Heart right ventricle (tissue), 16 donors: Measurements from ENCODE around the gene RGS6. TPM values are rescaled to one million over a fixed set of nuclear protein-coding genes. Genes with fewer than 3 reads are reported as not detected.

Experiments used
- ATAC-seq, 8 donors: fragments of 200-7000 bp; cut with Tn5 transposase; one replicate each; pipeline ENCODE4 v1.9.1; 2020; ENCODE audit warnings: mild to moderate bottlenecking in 8 of 8, moderate library complexity in 8 of 8, moderate number of reproducible peaks in 1 of 8
- DNase-seq, 2 donors: peaks; one replicate each; pipeline ENCODE4 v3.0.0-alpha.2; 2020
- H3K27ac ChIP-seq, 10 donors: fragments of 200-600 bp; sonication (generic) in 2 of 10; one replicate each; pipeline versions ENCODE4 v1.5.0 to v1.8.0; 2020 to 2022; ENCODE audit warnings: mild to moderate bottlenecking in 3 of 10
- H3K27me3 ChIP-seq, 7 donors: fragments of 200-600 bp; one replicate each; pipeline ENCODE4 v1.8.0; 2021 to 2022; ENCODE audit warnings: mild to moderate bottlenecking in 2 of 7
- H3K36me3 ChIP-seq, 9 donors: fragments of 200-600 bp; sonication (generic) in 1 of 9; one replicate each; pipeline versions ENCODE4 v1.5.0 to v1.8.0; 2020 to 2022; ENCODE audit warnings: mild to moderate bottlenecking in 2 of 9
- H3K4me1 ChIP-seq, 9 donors: fragments of 200-600 bp; sonication (generic) in 1 of 9; one replicate each; pipeline versions ENCODE4 v1.5.0 to v1.8.0; 2020 to 2022; ENCODE audit warnings: mild to moderate bottlenecking in 4 of 9
- H3K4me3 ChIP-seq, 10 donors: fragments of 200-600 bp; sonication (generic) in 2 of 10; one replicate each; pipeline versions ENCODE4 v1.5.0 to v1.8.0; 2020 to 2022; ENCODE audit warnings: mild to moderate bottlenecking in 7 of 10, moderate library complexity in 2 of 10
- H3K9me3 ChIP-seq, 11 donors: fragments of 200-600 bp in 10 of 11; sonication (generic) in 2 of 11; one replicate each; pipeline versions ENCODE4 v1.5.0 to v1.8.0; 2013 to 2022; ENCODE audit warnings: mild to moderate bottlenecking in 2 of 11, control low read depth in 1 of 11, moderate library complexity in 1 of 11
- WGBS, 2 donors: extraction: QIAGEN DNeasy Blood & Tissue Kit; methylation state at CpG; one replicate each; pipeline ENCODE4 v1.1.7; 2013; ENCODE audit warnings: inconsistent platforms in 1 of 2; 5-methylcytosine and 5-hydroxymethylcytosine counted together
- intact Hi-C, 10 donors: fragments of 100-400 bp; cut with DNase I; formaldehyde crosslinking; loops; one replicate each; pipeline versions ENCODE4 v1.11.1 to v1.14.2; 2022
- polyA plus RNA-seq, 2 donors: library from polyadenylated mRNA; stranded (reverse); fragments of 200-250 nt; gene quantifications; one replicate each; pipeline ENCODE4 v1.2.3, GENCODE V29; 2013
- total RNA-seq, 10 donors: library from RNA; stranded (reverse); fragmentation: NEBNext Ultra II Directional in 3 of 10; extraction: Animal tissue kit (Norgen Biotek cat#: 25700) in 3 of 10; gene quantifications; one replicate each; pipeline versions ENCODE4 v1.2.1 to v1.2.4, GENCODE V29; 2021 to 2023
- TF ChIP-seq, protein P1 (sequence below), 9 donors: fragments of 200-600 bp; sonication (generic) in 2 of 9; IDR thresholded peaks; one replicate each; pipeline versions ENCODE4 v1.5.0 to v1.8.0; 2021 to 2022; ENCODE audit warnings: antibody characterized with exemption in 9 of 9, mild to moderate bottlenecking in 5 of 9, moderate library complexity in 1 of 9
- donor health status: Arrhythmogenic right ventricular cardiomyopathy.
- donor health status: ischemic (EF 13 %, LVEDD 7.1; RV severe dilation, severe dysfunction).
- donor health status: healthy with polysubstance abuse.
- donor health status: DM: no; HTN: yes; CAD: no.
- donor health status: DM: no; HTN: no; CAD: no.
- donor health status: ischemic (EF 25% LVEDD 6.9; RV normal size, moderate dysfunction).
- donor health status: ischemic (EF 25% LVEDD 5.7; RV mildly dilated, moderate dysfunction).
- donor health status: healthy.
- donor health status: DM: yes; HTN: yes; CAD: no.
- donor health status: Ischemic cardiomyopathy.
- donor health status: ischemic (EF 35%, LVEDD 5.7; RV mildly dilated, moderate dysfunction).
- donor health status: nonischemic (EF 11% LVEDD 7.7; RV severe dilation, severe dysfunction).
- donor health status: DM: yes; HTN: yes; CAD: no.
- donor health status: PGD.
- donor health status: ischemic (EF 29% LVEDD 5.4; RV normal size, mild dysfunction).
- donor health status: nonischemic (EF 23%, LVEDD 6.1; RV moderate dilation, normal function).

RGS6 gene
- total and polyA plus RNA-seq, 12 donors, result 1.2 to 31.9 (median 19.0) TPM

DNA sequence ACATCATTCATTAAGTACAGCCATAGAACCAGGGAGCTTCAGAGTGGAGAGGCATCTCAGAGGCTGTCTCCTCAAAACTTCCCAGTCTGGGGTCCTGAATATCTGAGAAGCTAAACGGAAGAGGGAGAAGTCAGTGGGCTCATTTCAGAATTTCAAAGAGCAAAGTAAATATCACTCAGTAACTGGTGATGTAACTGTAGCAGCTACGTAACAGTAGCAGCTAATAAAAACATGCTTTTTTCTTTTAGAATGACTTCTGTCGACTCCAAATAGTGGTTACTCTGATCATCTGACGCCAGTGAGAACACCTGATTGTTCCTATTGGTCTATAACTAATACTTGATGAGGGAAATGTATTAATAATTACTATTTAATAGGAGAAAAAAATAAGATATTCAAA lies 578.3 kb downstream of the RGS6 start:
- intact Hi-C loops, result loop anchor here in 3 of 10 donors (5.0 to 10.0 kb wide), 3 partner anchors 224 to 437 kb away; no protein-coding TSS in a partner anchor
- H3K27me3 ChIP-seq, result no peaks in the 10 kb centered on the region
- ATAC-seq (no peak), DNase-seq (no peak)
- TF ChIP-seq, protein P1, sequence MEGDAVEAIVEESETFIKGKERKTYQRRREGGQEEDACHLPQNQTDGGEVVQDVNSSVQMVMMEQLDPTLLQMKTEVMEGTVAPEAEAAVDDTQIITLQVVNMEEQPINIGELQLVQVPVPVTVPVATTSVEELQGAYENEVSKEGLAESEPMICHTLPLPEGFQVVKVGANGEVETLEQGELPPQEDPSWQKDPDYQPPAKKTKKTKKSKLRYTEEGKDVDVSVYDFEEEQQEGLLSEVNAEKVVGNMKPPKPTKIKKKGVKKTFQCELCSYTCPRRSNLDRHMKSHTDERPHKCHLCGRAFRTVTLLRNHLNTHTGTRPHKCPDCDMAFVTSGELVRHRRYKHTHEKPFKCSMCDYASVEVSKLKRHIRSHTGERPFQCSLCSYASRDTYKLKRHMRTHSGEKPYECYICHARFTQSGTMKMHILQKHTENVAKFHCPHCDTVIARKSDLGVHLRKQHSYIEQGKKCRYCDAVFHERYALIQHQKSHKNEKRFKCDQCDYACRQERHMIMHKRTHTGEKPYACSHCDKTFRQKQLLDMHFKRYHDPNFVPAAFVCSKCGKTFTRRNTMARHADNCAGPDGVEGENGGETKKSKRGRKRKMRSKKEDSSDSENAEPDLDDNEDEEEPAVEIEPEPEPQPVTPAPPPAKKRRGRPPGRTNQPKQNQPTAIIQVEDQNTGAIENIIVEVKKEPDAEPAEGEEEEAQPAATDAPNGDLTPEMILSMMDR (IDR thresholded peaks at IDR 0.05), result no peak
- no peak overlapping the region for H3K27ac ChIP-seq
- 74 to 87% methylated on average over 4 of the region's 4 CpGs for WGBS, 2 donors
- H3K4me1 ChIP-seq, result peaks cover 0 to 7% (median 0%) of the 10 kb centered on the region in 9 donors
- no peak overlapping the region for H3K4me3 ChIP-seq
- no peaks in the 10 kb centered on the region for H3K36me3 ChIP-seq
- H3K9me3 ChIP-seq, result no peaks in the 10 kb centered on the region

DNA sequence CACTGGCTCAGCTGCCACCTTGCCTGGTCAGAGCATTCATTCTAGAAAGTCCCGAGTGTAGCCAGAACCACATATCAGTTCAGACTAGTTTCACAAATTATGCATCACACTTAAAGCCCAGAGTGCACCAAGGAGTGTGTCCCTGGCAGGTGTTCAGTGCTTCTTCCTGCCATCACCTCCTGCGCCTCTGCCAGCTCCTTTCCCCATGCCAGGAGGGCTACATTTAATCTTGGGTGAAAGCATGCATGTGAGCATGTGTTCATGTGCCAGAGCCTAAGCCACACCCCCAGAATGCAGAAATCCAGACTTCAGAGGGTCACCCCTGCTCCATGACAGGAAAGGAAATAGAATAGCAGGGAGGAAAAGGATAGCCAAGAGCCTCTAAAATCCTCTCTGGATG lies 580.1 kb downstream of the RGS6 start:
- TF ChIP-seq, protein P1 (IDR thresholded peaks at IDR 0.05), result no peak
- Histone ChIP-seq H3K27ac (no peak overlapping the region), H3K9me3 (no peaks in the 10 kb centered on the region), H3K27me3 (no peaks in the 10 kb centered on the region), H3K36me3 (no peaks in the 10 kb centered on the region), H3K4me3 (no peak overlapping the region), H3K4me1 (peaks cover 0 to 4% (median 0%) of the 10 kb centered on the region in 9 donors)
- DNase-seq (no peak), ATAC-seq (no peak)
- WGBS, 2 donors, result 59 to 62% methylated on average over 2 of the region's 2 CpGs
- intact Hi-C loops, result loop anchor here in 3 of 10 donors (5.0 to 10.0 kb wide), 3 partner anchors 223 to 435 kb away; no protein-coding TSS in a partner anchor

DNA sequence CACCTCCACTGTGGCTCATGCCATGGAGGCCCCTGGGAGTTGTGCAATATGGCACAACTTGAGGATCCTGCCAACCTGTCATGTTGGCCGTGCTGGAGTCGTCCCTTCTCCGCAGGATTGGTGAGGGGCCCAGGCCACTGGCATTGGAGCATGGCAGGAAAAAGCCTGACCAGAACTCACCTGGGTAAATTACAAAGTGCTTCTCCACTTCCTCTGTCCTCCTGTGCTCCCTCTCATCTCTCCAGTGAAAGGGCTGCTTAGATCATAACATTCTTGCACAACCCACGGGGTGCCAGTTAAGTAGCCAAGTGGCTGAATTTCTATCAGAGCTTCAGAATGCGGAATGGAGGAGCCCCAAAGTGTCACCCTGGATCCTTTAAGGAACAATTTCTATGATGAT lies 580.7 kb downstream of the RGS6 start:
- 91 to 92% methylated on average over 5 of the region's 5 CpGs for WGBS, 2 donors
- no peak overlapping the region for H3K27ac ChIP-seq
- H3K4me1 ChIP-seq, result peaks cover 0 to 11% (median 0%) of the 10 kb centered on the region in 9 donors
- H3K27me3 ChIP-seq, result no peaks in the 10 kb centered on the region
- ATAC-seq (no peak), DNase-seq (no peak)
- no peaks in the 10 kb centered on the region for H3K36me3 ChIP-seq
- H3K4me3 ChIP-seq, result no peak overlapping the region
- H3K9me3 ChIP-seq, result no peaks in the 10 kb centered on the region
- intact Hi-C loops, result loop anchor here in 3 of 10 donors (5.0 to 10.0 kb wide), 3 partner anchors 222 to 434 kb away; no protein-coding TSS in a partner anchor
- TF ChIP-seq, protein P1 (IDR thresholded peaks at IDR 0.05), result no peak

DNA sequence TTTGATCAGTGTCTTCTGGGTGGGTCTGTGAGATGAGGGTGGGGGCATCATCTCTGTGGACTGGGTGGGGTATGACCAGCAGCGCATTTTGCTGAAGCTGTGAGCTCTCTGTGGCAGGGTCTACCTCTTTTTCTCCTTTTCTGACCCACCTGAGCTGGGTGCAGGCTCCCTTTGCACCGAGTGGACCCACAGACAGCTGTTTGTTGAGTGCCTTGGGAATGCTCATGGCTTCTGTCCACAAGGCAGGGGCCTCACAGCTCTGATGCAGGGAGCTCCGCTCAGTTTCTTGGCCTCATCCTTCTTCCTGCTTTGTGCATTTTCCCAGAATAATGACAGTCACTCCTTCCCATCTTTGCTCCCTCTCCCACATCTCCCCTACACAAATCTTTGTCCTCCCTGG lies 581.1 kb downstream of the RGS6 start:
- no peaks in the 10 kb centered on the region for H3K9me3 ChIP-seq
- no peak for ATAC-seq
- intact Hi-C loops, result loop anchor here in 3 of 10 donors (5.0 to 10.0 kb wide), 3 partner anchors 221 to 434 kb away; no protein-coding TSS in a partner anchor
- H3K36me3 ChIP-seq, result no peaks in the 10 kb centered on the region
- peaks cover 0 to 15% (median 0%) of the 10 kb centered on the region in 9 donors for H3K4me1 ChIP-seq
- TF ChIP-seq, protein P1 (IDR thresholded peaks at IDR 0.05), result no peak
- H3K27ac ChIP-seq, result no peak overlapping the region
- no peak for DNase-seq
- H3K4me3 ChIP-seq, result no peak overlapping the region
- WGBS, 2 donors, result 84 to 85% methylated on average over 3 of the region's 3 CpGs
- H3K27me3 ChIP-seq, result no peaks in the 10 kb centered on the region
